PC-9 (cell line): ENCODE results near the gene ATF7IP.

Experiments used
- CTCF ChIP-seq: fragments of 200-600 bp; sonication (generic); conservative IDR thresholded peaks from 2 replicates; pipeline ENCODE4 v1.6.1; 2017; ENCODE audit warnings: mixed run types, antibody characterized with exemption, mild to moderate bottlenecking, moderate library complexity
- EZH2 ChIP-seq: fragments of 200-600 bp; sonication (generic); IDR thresholded peaks from 2 replicates; pipeline ENCODE4 v1.8.0; 2017; ENCODE audit warnings: antibody characterized with exemption, low read depth

DNA sequence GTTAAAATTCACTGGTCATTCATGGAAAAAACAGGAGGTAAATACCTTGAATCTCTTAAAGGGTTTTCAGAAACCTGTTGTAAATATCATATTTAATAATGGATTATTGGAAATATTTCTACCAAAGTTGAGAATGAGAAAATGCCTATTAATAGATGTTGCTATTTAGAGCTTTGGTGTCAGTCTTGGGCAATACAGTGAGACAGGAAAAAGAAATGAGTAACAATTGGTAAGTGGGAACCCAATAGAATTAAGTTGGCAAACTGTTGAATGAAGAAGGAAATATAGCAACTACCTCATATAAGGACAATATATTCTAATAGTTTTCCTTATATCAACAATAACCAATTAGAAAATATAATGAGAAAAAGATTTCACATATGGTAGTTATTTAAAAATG lies 78.0 kb downstream of the ATF7IP start:
- TF ChIP-seq CTCF (no peak), EZH2 (no peak)
